ENCODE data around the gene AGAP3.

Gene AGAP3

GRCh38 chr7:151088019-151088855 is 2.0 kb downstream of the AGAP3 start:
- DNase-seq (ENCODE audit: low read depth), result no peak

- DNase-seq (ENCODE audit: low read depth), result no peak
Measured at GRCh38 chr7:151088856-151089699, 2.8 kb downstream of the AGAP3 start.

GRCh38 chr7:151089893-151090730 is 3.8 kb downstream of the AGAP3 start:
- DNase-seq (ENCODE audit: low read depth), result no peak

GRCh38 chr7:151091003-151091402 is 4.7 kb downstream of the AGAP3 start:
- DNase-seq (ENCODE audit: low read depth), result no peak

GRCh38 chr7:151091431-151091830 is 5.2 kb downstream of the AGAP3 start:
- no peak for DNase-seq (ENCODE audit: low read depth)

GRCh38 chr7:151091988-151092387 is 5.7 kb downstream of the AGAP3 start:
- DNase-seq (ENCODE audit: low read depth), result no peak

- no peak for DNase-seq (ENCODE audit: low read depth)
Measured at GRCh38 chr7:151093748-151094147, 7.5 kb downstream of the AGAP3 start.

GRCh38 chr7:151094675-151095074 is 8.4 kb downstream of the AGAP3 start:
- no peak for DNase-seq (ENCODE audit: low read depth)

- no peak for DNase-seq (ENCODE audit: low read depth)
Measured at GRCh38 chr7:151095123-151095797, 9.0 kb downstream of the AGAP3 start.

- DNase-seq (ENCODE audit: low read depth), result no peak
Measured at GRCh38 chr7:151095828-151096475, 9.7 kb downstream of the AGAP3 start.

- no peak for DNase-seq (ENCODE audit: low read depth)
Measured at GRCh38 chr7:151099486-151100211, 13.4 kb downstream of the AGAP3 start.

GRCh38 chr7:151100921-151101320 is 14.6 kb downstream of the AGAP3 start:
- DNase-seq (ENCODE audit: low read depth), result no peak

GRCh38 chr7:151101621-151102396 is 15.5 kb downstream of the AGAP3 start:
- no peak for DNase-seq (ENCODE audit: low read depth)

- DNase-seq (ENCODE audit: low read depth), result no peak
Measured at GRCh38 chr7:151102991-151103390, 16.7 kb downstream of the AGAP3 start.

GRCh38 chr7:151103973-151104372 is 17.7 kb downstream of the AGAP3 start:
- no peak for DNase-seq (ENCODE audit: low read depth)

GRCh38 chr7:151104411-151105235 is 18.3 kb downstream of the AGAP3 start:
- no peak for DNase-seq (ENCODE audit: low read depth)

- no peak for DNase-seq (ENCODE audit: low read depth)
Measured at GRCh38 chr7:151107882-151108281, 21.6 kb downstream of the AGAP3 start.

Data from activated T-cell treated with anti-CD3 and anti-CD28 coated beads for 48 hours (primary cell).